ENCODE results near the gene DDX47.
A peak's percentile ranks its signal among the peaks of the same experiment; 100 is the strongest.
"Not testable (repeated sequence)": the region's sequence is repeated elsewhere in the genome, so short reads cannot be mapped to it uniquely, and the experiment has no call there.

Gene DDX47

GRCh38 chr12:12806784-12807516 is 6.2 kb upstream of the DDX47 start:
- Histone ChIP-seq H3K27ac (ENCODE audit: low read depth, low read length) (no peak overlapping the region), H3K4me1 (ENCODE audit: control insufficient read depth, low read length) (peaks cover 25% of the 10 kb centered on the region), H4K20me1 (ENCODE audit: control insufficient read depth, insufficient read depth, low read depth, low read length) (no peaks in the 10 kb centered on the region), H3K9me2 (replicated peaks; ENCODE audit: control insufficient read depth, low read length) (no peaks in the 10 kb centered on the region), H3K4me3 (ENCODE audit: low read length) (no peak overlapping the region), H3K4me2 (ENCODE audit: low read length) (no peak overlapping the region), H3K27me3 (ENCODE audit: control insufficient read depth, low read length) (peaks cover 5% of the 10 kb centered on the region; the same call in 1 of the 2 replicates), H3K9me3 (ENCODE audit: control insufficient read depth, insufficient read depth, low read length) (no peaks in the 10 kb centered on the region), H3K36me3 (ENCODE audit: control insufficient read depth, low read length) (no peaks in the 10 kb centered on the region), H3K79me2 (ENCODE audit: control insufficient read depth, low read length) (no peaks in the 10 kb centered on the region), H3F3A (ENCODE audit: control insufficient read depth, insufficient read depth) (no peaks in the 10 kb centered on the region)
- no peak for TF ChIP-seq EZH2phosphoT487 (IDR thresholded peaks at IDR 0.05; ENCODE audit: borderline replicate concordance, low read length)
- no peak for TF ChIP-seq CTCF (IDR thresholded peaks at IDR 0.05; ENCODE audit: low read depth, low read length, poor library complexity, severe bottlenecking)

GRCh38 chr12:12807517-12807903 is 5.6 kb upstream of the DDX47 start:
- H3K27me3 ChIP-seq (ENCODE audit: control insufficient read depth, low read length); H3K9me3 ChIP-seq (ENCODE audit: control insufficient read depth, insufficient read depth, low read length); H3K4me3 ChIP-seq (ENCODE audit: low read length); H3F3A ChIP-seq (ENCODE audit: control insufficient read depth, insufficient read depth); H3K27ac ChIP-seq (ENCODE audit: low read depth, low read length); H3K36me3 ChIP-seq (ENCODE audit: control insufficient read depth, low read length); H4K20me1 ChIP-seq (ENCODE audit: control insufficient read depth, insufficient read depth, low read depth, low read length); H3K79me2 ChIP-seq (ENCODE audit: control insufficient read depth, low read length); H3K9me2 ChIP-seq (replicated peaks; ENCODE audit: control insufficient read depth, low read length): not testable (repeated sequence)
- H3K4me2 ChIP-seq (ENCODE audit: low read length), result peak overlapping the region; percentile 72
- peaks cover 25% of the 10 kb centered on the region for H3K4me1 ChIP-seq (ENCODE audit: control insufficient read depth, low read length)

GRCh38 chr12:12807970-12808702 is 5.0 kb upstream of the DDX47 start:
- H3K4me3 ChIP-seq (ENCODE audit: low read length), result peak overlapping the region; percentile 44
- H3K27ac ChIP-seq (ENCODE audit: low read depth, low read length), result peak overlapping the region; percentile 11; the same call in 1 of the 2 replicates
- no peaks in the 10 kb centered on the region for H3K9me3 ChIP-seq (ENCODE audit: control insufficient read depth, insufficient read depth, low read length)
- peaks cover 25% of the 10 kb centered on the region for H3K4me1 ChIP-seq (ENCODE audit: control insufficient read depth, low read length)
- H3K79me2 ChIP-seq (ENCODE audit: control insufficient read depth, low read length), result peaks cover under 1% of the 10 kb centered on the region
- no peaks in the 10 kb centered on the region for H4K20me1 ChIP-seq (ENCODE audit: control insufficient read depth, insufficient read depth, low read depth, low read length)
- H3F3A ChIP-seq (ENCODE audit: control insufficient read depth, insufficient read depth), result no peaks in the 10 kb centered on the region
- H3K36me3 ChIP-seq (ENCODE audit: control insufficient read depth, low read length), result no peaks in the 10 kb centered on the region
- H3K4me2 ChIP-seq (ENCODE audit: low read length), result peak overlapping the region; percentile 72
- no peaks in the 10 kb centered on the region for H3K9me2 ChIP-seq (replicated peaks; ENCODE audit: control insufficient read depth, low read length)
- TF ChIP-seq EZH2phosphoT487 (IDR thresholded peaks at IDR 0.05; ENCODE audit: borderline replicate concordance, low read length), result no peak
- TF ChIP-seq CTCF (IDR thresholded peaks at IDR 0.05; ENCODE audit: low read depth, low read length, poor library complexity, severe bottlenecking), result no peak
- H3K27me3 ChIP-seq (ENCODE audit: control insufficient read depth, low read length), result peaks cover 3% of the 10 kb centered on the region; the same call in 1 of the 2 replicates

- no peak for TF ChIP-seq EZH2phosphoT487 (IDR thresholded peaks at IDR 0.05; ENCODE audit: borderline replicate concordance, low read length)
- TF ChIP-seq CTCF (IDR thresholded peaks at IDR 0.05; ENCODE audit: low read depth, low read length, poor library complexity, severe bottlenecking), result no peak
- peaks cover 40% of the 10 kb centered on the region for H3K4me1 ChIP-seq (ENCODE audit: control insufficient read depth, low read length)
Measured at GRCh38 chr12:12810553-12811021, 2.6 kb upstream of the DDX47 start.

More at GRCh38 chr12:12810553-12811021, 2.6 kb upstream of the DDX47 start:
- H3K27me3 ChIP-seq (ENCODE audit: control insufficient read depth, low read length), result no peaks in the 10 kb centered on the region
- H3F3A ChIP-seq (ENCODE audit: control insufficient read depth, insufficient read depth), result no peaks in the 10 kb centered on the region
- peaks cover 25% of the 10 kb centered on the region for H3K79me2 ChIP-seq (ENCODE audit: control insufficient read depth, low read length)
- H3K4me3 ChIP-seq (ENCODE audit: low read length), result no peak overlapping the region
- H3K36me3 ChIP-seq (ENCODE audit: control insufficient read depth, low read length), result peaks cover 17% of the 10 kb centered on the region
- H3K27ac ChIP-seq (ENCODE audit: low read depth, low read length), result no peak overlapping the region
- no peak overlapping the region for H3K4me2 ChIP-seq (ENCODE audit: low read length)
- H4K20me1 ChIP-seq (ENCODE audit: control insufficient read depth, insufficient read depth, low read depth, low read length), result no peaks in the 10 kb centered on the region
- H3K9me2 ChIP-seq (replicated peaks; ENCODE audit: control insufficient read depth, low read length), result no peaks in the 10 kb centered on the region
- no peaks in the 10 kb centered on the region for H3K9me3 ChIP-seq (ENCODE audit: control insufficient read depth, insufficient read depth, low read length)
